GM13976 (cell line): ENCODE data around the gene OPN1MW2.
"Not testable (repeated sequence)": the region's sequence is repeated elsewhere in the genome, so short reads cannot be mapped to it uniquely, and the experiment has no call there.

Experiments
- DNase-seq: peaks from one replicate; pipeline ENCODE4 v3.0.0; 2012; ENCODE audit warnings: low spot score
- in situ Hi-C: fragments of 300-500 bp; cut with MboI; formaldehyde crosslinking; loops from one replicate; pipeline ENCODE4 v1.12.0; 2022; ENCODE audit warnings: low sequenced_read_pairs, mixed read lengths, inconsistent platforms; ENCODE audit not compliant: unreplicated experiment

The OPN1MW2 gene

GRCh38 chrX:154219456-154219855 is at the start of gene OPN1MW2:
Gene OPN1MW2 (plus strand): TSS chrX:154219756. CDS start chrX:154219816, 60 bp downstream.
- DNase-seq, in situ Hi-C loops: not testable (repeated sequence)

DNA sequence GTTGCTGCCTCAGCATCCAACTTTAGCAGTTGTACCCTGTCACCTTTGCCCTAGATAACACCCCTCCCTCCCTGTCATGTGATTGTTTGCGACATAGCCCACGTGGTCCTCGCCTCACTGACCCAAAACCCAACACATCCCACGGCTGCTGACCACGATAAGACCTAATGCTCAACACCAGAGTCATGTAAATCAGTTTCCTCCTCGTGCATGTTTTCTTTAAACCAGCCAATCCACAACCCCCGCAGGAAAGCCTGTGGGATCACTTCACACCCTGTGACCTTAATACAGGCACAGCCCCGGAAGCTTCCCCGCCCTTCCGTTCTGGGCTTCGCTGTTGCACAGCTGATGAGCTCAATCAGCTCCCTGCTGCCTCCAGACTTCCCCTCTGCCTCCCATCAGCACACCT is 47.0 kb upstream of the OPN1MW2 start:
- DNase-seq, in situ Hi-C loops: not testable (repeated sequence)

- DNase-seq, in situ Hi-C loops: not testable (repeated sequence)
Measured at GRCh38 chrX:154174356-154174755, 45.2 kb upstream of the OPN1MW2 start.

DNA sequence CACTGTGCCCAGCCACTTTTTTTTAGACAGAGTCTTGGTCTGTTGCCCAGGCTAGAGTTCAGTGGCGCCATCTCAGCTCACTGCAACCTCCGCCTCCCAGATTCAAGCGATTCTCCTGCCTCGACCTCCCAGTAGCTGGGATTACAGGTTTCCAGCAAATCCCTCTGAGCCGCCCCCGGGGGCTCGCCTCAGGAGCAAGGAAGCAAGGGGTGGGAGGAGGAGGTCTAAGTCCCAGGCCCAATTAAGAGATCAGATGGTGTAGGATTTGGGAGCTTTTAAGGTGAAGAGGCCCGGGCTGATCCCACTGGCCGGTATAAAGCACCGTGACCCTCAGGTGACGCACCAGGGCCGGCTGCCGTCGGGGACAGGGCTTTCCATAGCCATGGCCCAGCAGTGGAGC is 37.3 kb upstream of the OPN1MW2 start, which contains the start of gene OPN1MW:
Gene OPN1MW, plus strand, starts transcription at position 301 of the 400 bp plus-strand sequence. Its CDS starts 82 bp downstream, at position 383.
- in situ Hi-C loops, DNase-seq: not testable (repeated sequence)

DNA sequence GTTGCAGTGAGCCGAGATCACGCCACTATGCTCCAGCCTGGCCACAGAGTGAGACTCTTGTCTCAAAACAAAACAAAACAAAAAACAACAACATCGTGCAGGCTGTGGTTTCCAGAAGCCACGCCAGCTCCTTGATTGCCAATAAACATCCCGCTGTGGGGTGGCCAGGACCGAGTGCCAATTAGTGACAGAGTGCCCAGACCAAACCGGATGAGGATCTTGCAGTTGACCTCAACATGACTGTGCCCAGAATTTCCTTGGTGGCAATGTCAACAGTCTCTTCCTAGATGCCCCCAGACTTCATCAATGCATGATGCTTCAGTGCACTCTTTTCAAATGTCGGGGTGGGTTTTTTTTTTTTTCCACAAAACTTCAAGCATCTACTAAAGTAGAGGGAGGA is 35.8 kb upstream of the OPN1MW2 start:
- in situ Hi-C loops, DNase-seq: not testable (repeated sequence)

GRCh38 chrX:154192846-154193245 is 26.7 kb upstream of the OPN1MW2 start:
- in situ Hi-C loops, DNase-seq: not testable (repeated sequence)

DNA sequence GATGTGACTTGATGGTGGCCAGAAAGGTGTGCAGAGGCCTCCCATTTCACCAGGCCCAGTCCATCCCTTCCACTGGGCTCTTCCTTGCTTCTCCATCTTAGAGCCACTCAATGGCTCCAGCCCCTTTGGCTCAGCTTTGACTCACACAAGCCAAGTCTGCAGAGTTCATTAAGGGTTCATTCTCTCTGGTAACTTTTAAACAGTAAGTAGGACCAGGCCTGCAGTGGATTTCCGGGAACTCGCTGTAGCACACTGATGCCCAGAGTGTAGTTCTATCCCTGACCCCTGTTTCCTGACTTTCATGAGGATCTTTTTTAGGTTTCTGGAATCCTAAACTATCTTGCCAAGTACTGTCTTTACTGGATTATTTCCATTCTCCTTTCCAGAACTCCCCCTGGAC is 25.2 kb upstream of the OPN1MW2 start:
- in situ Hi-C loops, DNase-seq: not testable (repeated sequence)

GRCh38 chrX:154196466-154196865 is 23.1 kb upstream of the OPN1MW2 start:
- DNase-seq, in situ Hi-C loops: not testable (repeated sequence)

- in situ Hi-C loops, DNase-seq: not testable (repeated sequence)
Measured at GRCh38 chrX:154209670-154210418, 9.7 kb upstream of the OPN1MW2 start.

- DNase-seq, in situ Hi-C loops: not testable (repeated sequence)
Measured at GRCh38 chrX:154211057-154211456, 8.5 kb upstream of the OPN1MW2 start.

- DNase-seq, in situ Hi-C loops: not testable (repeated sequence)
Measured at GRCh38 chrX:154211499-154211898, 8.1 kb upstream of the OPN1MW2 start.

GRCh38 chrX:154225292-154225691 is 5.7 kb downstream of the OPN1MW2 start:
- in situ Hi-C loops, DNase-seq: not testable (repeated sequence)

- DNase-seq, in situ Hi-C loops: not testable (repeated sequence)
Measured at GRCh38 chrX:154226706-154227105, 7.2 kb downstream of the OPN1MW2 start.

DNA sequence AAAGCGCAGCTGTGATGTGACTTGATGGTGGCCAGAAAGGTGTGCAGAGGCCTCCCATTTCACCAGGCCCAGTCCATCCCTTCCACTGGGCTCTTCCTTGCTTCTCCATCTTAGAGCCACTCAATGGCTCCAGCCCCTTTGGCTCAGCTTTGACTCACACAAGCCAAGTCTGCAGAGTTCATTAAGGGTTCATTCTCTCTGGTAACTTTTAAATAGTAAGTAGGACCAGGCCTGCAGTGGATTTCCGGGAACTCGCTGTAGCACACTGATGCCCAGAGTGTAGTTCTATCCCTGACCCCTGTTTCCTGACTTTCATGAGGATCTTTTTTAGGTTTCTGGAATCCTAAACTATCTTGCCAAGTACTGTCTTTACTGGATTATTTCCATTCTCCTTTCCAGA is 11.9 kb downstream of the OPN1MW2 start:
- DNase-seq, in situ Hi-C loops: not testable (repeated sequence)

DNA sequence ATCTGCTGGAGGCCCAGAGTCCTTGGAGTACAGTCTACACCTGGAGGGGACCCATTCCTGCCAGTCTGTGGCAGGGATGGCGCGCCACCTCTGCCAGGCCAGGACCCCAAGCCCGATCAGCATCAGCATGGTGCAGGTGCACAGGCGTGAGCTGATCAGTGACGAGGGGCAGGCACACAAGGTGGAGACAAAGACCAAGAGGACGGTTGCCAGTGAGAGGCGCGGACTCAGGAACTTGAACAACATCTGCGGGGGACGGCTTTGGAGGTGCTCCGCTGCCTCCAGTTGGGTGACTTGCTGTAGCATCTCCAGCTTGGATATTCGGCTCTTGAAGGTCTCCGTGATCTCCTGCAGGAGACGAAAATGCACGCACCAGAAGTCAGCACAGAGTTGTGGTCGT is 14.1 kb downstream of the OPN1MW2 start:
- DNase-seq, in situ Hi-C loops: not testable (repeated sequence)

GRCh38 chrX:154238939-154239559 is 19.5 kb downstream of the OPN1MW2 start:
- DNase-seq, in situ Hi-C loops: not testable (repeated sequence)

- in situ Hi-C loops, DNase-seq: not testable (repeated sequence)
Measured at GRCh38 chrX:154239982-154240503, 20.5 kb downstream of the OPN1MW2 start.

DNA sequence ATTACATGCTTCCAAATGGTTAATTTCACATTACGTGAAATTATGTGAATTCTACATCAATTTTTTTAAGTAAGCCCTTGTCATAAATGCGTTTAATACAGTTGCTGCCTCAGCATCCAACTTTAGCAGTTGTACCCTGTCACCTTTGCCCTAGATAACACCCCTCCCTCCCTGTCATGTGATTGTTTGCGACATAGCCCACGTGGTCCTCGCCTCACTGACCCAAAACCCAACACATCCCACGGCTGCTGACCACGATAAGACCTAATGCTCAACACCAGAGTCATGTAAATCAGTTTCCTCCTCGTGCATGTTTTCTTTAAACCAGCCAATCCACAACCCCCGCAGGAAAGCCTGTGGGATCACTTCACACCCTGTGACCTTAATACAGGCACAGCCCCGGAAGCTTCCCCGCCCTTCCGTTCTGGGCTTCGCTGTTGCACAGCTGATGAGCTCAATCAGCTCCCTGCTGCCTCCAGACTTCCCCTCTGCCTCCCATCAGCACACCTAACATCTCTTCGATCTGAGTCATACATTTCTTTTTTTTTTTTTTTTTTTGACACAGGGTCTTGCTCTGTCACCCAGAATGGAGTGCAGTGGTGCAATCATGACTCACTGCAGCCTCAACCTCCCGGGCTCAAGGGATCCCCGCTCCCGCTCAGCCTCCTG is 28.0 kb downstream of the OPN1MW2 start:
- in situ Hi-C loops, result not testable (repeated sequence)

DNA sequence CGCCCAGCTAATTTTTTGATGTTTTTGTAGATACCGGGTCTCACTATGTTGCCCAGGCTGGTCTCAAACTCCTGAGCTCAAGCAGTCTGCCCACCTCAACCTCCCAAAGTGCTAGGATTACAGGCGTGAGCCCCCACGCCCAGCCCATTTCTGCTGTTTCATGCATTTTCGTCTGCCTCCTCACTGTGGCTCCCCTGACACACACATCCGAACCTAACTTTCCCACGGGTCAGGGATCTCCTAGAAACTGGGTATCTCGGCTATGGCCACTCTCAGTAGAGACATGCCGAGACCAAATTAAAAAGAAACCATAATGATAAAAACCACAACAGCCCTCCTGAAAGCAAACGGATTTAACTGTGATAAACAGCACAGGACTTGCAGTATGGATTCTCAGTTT is 28.5 kb downstream of the OPN1MW2 start:
- in situ Hi-C loops, DNase-seq: not testable (repeated sequence)

More for the DNA sequence above, 28.0 kb downstream of the OPN1MW2 start:
- DNase-seq, result not testable (repeated sequence)
